Activated B cell treated with CpG ODN at 0.5 μM for 24 hours (primary cell): ENCODE measurements around the gene SETD1B. TPM values are rescaled to one million over a fixed set of nuclear protein-coding genes. Genes with fewer than 3 reads are reported as not detected.

ENCODE experiments used
- ATAC-seq: fragments of 200-7000 bp; cut with Tn5 transposase; one replicate; pipeline ENCODE4 v1.10.0; 2021; ENCODE audit warnings: low read depth, mild to moderate bottlenecking, moderate library complexity
- CTCF ChIA-PET: fragments of 350-600 bp; sonication (Branson Sonifier 250); formaldehyde crosslinking; loops from one replicate; lab custom pipeline; 2021; ENCODE audit warnings: antibody characterized with exemption; lab: Charles Lee
- POLR2A ChIA-PET: fragments of 350-600 bp; sonication (Branson Sonifier 250); formaldehyde crosslinking; loops from one replicate; lab custom pipeline; 2021; ENCODE audit warnings: antibody characterized with exemption; lab: Charles Lee
- DNase-seq: peaks from one replicate; pipeline ENCODE4 v3.0.0; 2022
- H3K27ac Mint-ChIP-seq: one replicate; pipeline ENCODE4 v1.8.0; 2020; ENCODE audit warnings: mixed read lengths
- H3K27me3 Mint-ChIP-seq: one replicate; pipeline ENCODE4 v1.8.0; 2021; ENCODE audit warnings: mixed read lengths
- H3K36me3 Mint-ChIP-seq: one replicate; pipeline ENCODE4 v1.8.0; 2021; ENCODE audit warnings: low read depth, mixed read lengths
- H3K4me1 Mint-ChIP-seq: one replicate; pipeline ENCODE4 v1.8.0; 2021; ENCODE audit warnings: mixed read lengths
- H3K4me3 Mint-ChIP-seq: one replicate; pipeline ENCODE4 v1.8.0; 2020; ENCODE audit warnings: mild to moderate bottlenecking, mixed read lengths
- H3K9me3 Mint-ChIP-seq: one replicate; pipeline ENCODE4 v1.8.0; 2020; ENCODE audit warnings: mixed read lengths
- intact Hi-C: fragments of 100-400 bp; cut with micrococcal nuclease; formaldehyde crosslinking; loops from one replicate; pipeline ENCODE4 v1.15.1; 2024
- total RNA-seq: library from RNA; stranded (reverse); gene quantifications from 2 replicates; pipeline ENCODE4 v1.2.3, GENCODE V29; 2022
- TF ChIP-seq, protein P1 (sequence below): fragments of 200-600 bp; IDR thresholded peaks from one replicate; pipeline ENCODE4 v1.8.0; 2022; ENCODE audit warnings: antibody characterized with exemption, mild to moderate bottlenecking

Gene SETD1B
- total RNA-seq, 1 donor from 2014 or later = 40.3 TPM

DNA sequence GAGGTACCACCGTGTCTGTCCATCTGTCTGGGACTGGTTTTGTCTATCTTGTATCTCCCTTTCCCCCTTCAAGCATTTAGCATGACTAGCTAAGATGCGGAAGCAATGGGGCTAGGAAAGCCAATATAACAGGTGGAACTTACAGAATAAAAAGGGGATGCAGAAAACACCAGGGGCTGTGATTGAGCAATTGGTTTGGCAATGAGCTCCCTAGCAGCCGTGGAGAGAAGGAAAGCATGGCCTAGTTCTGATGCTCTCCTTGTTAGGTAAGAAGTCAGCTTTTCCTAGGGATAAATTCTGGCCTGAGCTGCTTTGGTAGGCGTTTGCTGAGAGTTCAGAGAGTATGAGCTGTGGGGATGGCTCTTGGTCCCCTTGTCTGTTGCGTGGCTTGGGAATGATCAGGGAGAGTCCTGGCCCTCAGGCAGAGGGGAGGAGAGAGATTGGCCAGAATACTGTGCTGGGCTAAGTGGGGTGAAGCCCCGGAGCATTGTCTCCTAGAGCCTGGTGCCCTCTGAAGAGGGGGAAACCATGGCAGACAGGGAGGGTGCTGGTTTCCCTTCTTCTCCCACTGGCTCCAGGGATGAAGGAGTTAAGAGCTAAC is 7.1 kb downstream of the SETD1B start:
- peaks cover 60% of the 10 kb centered on the region for H3K4me1 Mint-ChIP-seq
- H3K9me3 Mint-ChIP-seq = no peaks in the 10 kb centered on the region
- ChIA-PET CTCF (interaction anchor here (0.9 to 14.3 kb wide), 15 partner anchors 9 to 349 kb away, joined by 3 to 635 read pairs (median 6); partner anchors contain the start of genes PSMD9 and RHOF), POLR2A (interaction anchor here (0.6 to 29.6 kb wide), 7 partner anchors 23 to 274 kb away, joined by 3 to 1155 read pairs (median 4); partner anchors contain the start of genes PSMD9, RHOF and SETD1B)
- DNase-seq = no peak
- peak overlapping the region; percentile 74 for H3K4me3 Mint-ChIP-seq
- no peak for ATAC-seq
- no peaks in the 10 kb centered on the region for H3K27me3 Mint-ChIP-seq
- TF ChIP-seq, protein P1, sequence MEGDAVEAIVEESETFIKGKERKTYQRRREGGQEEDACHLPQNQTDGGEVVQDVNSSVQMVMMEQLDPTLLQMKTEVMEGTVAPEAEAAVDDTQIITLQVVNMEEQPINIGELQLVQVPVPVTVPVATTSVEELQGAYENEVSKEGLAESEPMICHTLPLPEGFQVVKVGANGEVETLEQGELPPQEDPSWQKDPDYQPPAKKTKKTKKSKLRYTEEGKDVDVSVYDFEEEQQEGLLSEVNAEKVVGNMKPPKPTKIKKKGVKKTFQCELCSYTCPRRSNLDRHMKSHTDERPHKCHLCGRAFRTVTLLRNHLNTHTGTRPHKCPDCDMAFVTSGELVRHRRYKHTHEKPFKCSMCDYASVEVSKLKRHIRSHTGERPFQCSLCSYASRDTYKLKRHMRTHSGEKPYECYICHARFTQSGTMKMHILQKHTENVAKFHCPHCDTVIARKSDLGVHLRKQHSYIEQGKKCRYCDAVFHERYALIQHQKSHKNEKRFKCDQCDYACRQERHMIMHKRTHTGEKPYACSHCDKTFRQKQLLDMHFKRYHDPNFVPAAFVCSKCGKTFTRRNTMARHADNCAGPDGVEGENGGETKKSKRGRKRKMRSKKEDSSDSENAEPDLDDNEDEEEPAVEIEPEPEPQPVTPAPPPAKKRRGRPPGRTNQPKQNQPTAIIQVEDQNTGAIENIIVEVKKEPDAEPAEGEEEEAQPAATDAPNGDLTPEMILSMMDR = no peak
- peaks cover 65% of the 10 kb centered on the region for H3K36me3 Mint-ChIP-seq
- intact Hi-C loops = loop anchor here (1.0 kb wide), 2 partner anchors 12 to 114 kb away; no protein-coding TSS in a partner anchor
- peak overlapping the region; percentile 65 for H3K27ac Mint-ChIP-seq

DNA sequence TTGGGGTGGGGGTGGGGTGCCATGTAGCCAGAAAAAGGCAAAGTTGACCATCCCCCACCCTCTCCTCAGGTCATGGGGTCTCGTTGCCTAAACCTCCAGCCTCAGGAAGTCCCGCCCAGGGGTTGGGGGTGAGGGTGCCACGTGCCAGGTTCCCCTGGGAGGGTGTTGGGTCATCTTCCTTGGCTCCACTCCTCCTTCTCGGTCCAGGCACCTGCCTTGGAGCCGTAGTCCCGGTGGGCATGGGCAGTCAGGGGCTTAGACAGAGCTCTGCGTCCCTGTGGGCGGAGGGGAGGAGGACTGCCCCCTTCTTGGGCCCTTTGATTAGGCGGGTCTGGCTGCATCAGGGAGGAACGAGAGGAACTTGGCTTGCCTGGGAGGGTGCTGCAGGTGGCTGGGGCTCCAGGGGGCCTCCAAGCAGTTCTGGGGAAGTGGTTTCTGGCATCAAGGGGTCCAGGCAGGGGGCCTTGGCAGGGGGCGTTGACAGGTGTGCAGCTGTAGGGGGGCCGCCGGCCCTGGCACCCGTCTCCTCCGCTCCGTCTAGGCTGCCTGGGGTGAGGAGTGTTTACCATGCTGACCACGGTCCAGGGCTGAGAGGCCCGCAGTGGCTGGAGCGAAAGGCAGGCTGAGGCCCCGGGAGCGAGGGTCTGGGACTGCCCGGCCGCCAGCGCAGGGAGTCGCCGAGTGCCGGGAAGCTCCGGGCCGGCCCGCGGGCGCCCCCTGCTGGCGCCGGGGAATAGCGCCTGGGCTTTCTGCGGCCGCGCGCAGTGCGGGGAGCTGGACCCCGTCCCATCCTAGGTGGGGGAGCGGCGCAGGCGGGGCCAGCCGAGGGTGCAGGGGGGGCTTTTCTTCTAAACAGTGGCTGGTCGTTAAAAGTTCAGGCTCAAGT is 7.9 kb downstream of the SETD1B start:
- TF ChIP-seq, protein P1 = peak; percentile 100
- ChIA-PET POLR2A (interaction anchor here (0.5 to 29.6 kb wide), 10 partner anchors 23 to 275 kb away, joined by 3 to 1155 read pairs (median 4); partner anchors contain the start of genes PSMD9, RHOF and SETD1B), CTCF (interaction anchor here (0.9 to 14.3 kb wide), 20 partner anchors 8 to 350 kb away, joined by 3 to 635 read pairs (median 6); partner anchors contain the start of genes PSMD9, RHOF and SETD1B)
- DNase-seq (peak; percentile 81), ATAC-seq (peak; percentile 83)
- Mint-ChIP-seq H3K4me1 (peaks cover 54% of the 10 kb centered on the region), H3K27me3 (no peaks in the 10 kb centered on the region), H3K9me3 (no peaks in the 10 kb centered on the region), H3K4me3 (peak overlapping the region; percentile 74), H3K27ac (peak overlapping the region; percentile 18), H3K36me3 (peaks cover 66% of the 10 kb centered on the region)
- intact Hi-C loops = loop anchor here (1.0 kb wide), 5 partner anchors 8 to 114 kb away; no protein-coding TSS in a partner anchor

DNA sequence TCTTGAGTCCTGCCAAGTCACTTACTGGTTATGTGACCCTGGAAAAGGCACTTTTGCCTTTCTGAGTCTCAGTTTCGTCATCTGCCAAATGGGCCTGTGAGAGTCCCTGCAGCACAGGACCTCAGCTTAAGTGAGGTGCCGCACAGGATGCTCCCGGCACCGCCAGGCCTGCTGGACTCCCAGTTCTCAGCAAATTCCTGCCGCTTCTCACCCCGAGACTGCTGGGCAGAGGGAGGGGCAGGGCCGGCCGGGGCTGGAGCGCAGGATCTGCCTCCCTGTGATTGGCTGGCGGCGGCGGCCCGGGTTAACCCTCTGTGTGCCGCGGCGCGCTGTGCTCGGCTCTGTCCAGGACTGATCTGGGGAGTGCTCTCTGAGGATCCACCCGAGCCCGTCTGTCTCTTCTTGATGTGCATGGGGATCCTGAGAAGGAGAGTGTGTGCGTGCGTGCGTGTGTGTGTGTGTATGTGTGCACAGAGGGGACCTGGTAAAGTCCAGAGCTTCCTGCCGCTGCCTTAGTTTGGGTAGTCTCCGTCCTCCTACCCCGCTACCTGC is 8.6 kb downstream of the SETD1B start:
- TF ChIP-seq, protein P1 = no peak
- H3K36me3 Mint-ChIP-seq = peaks cover 71% of the 10 kb centered on the region
- intact Hi-C loops = loop anchor here (1.0 kb wide), 3 partner anchors 9 to 36 kb away; no protein-coding TSS in a partner anchor
- ChIA-PET CTCF (interaction anchor here (0.9 to 14.3 kb wide), 18 partner anchors 8 to 260 kb away, joined by 3 to 635 read pairs (median 6); partner anchors contain the start of genes PSMD9, RHOF and SETD1B), POLR2A (interaction anchor here (0.9 to 29.6 kb wide), 5 partner anchors 22 to 253 kb away, joined by 3 to 1155 read pairs (median 4); partner anchors contain the start of genes RHOF and SETD1B)
- peak overlapping the region; percentile 7 for H3K27ac Mint-ChIP-seq
- H3K27me3 Mint-ChIP-seq = no peaks in the 10 kb centered on the region
- H3K4me1 Mint-ChIP-seq = peaks cover 47% of the 10 kb centered on the region
- DNase-seq = no peak
- ATAC-seq = peak; percentile 36
- no peaks in the 10 kb centered on the region for H3K9me3 Mint-ChIP-seq
- H3K4me3 Mint-ChIP-seq = peak overlapping the region; percentile 74

DNA sequence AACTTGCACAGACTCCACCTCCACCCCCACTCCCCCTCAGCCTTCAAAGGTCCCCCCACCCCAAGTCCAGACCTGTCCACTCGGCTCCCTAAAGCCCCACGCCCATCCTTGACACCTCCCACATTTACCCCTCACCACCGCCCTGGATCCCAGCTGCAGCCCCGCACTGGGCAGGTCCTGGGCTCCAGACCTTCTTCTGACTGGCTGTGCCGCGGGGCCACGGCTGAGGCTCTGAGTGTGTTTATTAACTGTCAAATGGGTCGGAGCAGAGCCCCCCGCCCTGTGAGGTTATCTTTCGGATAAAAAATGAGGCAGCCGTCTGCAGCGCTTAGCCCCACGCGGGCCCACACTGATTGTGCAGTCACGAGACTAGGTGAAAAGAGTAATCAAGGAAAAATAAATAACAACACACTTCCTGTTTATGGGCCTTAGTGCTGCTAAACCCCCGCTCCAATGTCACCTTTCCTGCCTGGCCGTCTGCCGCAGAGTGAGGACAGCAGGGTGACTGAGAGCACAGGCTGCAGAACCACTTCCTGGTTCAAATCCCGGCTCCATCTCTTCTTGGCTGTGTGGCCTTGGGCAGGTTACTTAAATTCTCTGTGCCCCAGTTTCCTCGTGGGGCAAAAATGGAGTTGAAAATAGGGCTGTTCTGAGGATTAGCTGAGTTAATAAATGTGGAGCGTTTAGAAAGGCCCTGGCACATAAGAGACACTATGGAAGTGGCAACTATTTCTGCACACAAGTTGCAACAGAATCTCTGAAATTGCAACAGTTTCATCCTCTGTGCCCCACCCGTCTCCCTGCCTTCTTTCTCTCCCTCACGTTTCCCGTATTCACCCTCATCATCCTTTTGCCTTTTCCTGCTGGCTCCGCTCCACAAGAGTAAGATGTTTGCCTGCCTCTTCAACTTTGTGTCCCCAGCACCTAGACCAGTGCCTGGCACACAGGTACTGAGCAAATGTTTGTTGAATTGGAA is 9.4 kb downstream of the SETD1B start:
- TF ChIP-seq, protein P1 = no peak
- peaks cover 75% of the 10 kb centered on the region for H3K36me3 Mint-ChIP-seq
- intact Hi-C loops = loop anchor here (1.0 kb wide), 3 partner anchors 10 to 37 kb away; no protein-coding TSS in a partner anchor
- H3K27me3 Mint-ChIP-seq = no peaks in the 10 kb centered on the region
- H3K4me1 Mint-ChIP-seq = peaks cover 39% of the 10 kb centered on the region
- DNase-seq (no peak), ATAC-seq (no peak)
- CTCF ChIA-PET = interaction anchor here (1.3 to 14.3 kb wide), 5 partner anchors 11 to 113 kb away, joined by 8 to 635 read pairs (median 27); partner anchors contain the start of gene RHOF
- H3K9me3 Mint-ChIP-seq = no peaks in the 10 kb centered on the region
- peak overlapping the region; percentile 28 for H3K4me3 Mint-ChIP-seq
- peak overlapping the region; percentile 7 for H3K27ac Mint-ChIP-seq
- POLR2A ChIA-PET = interaction anchor here (1.3 to 29.6 kb wide), 2 partner anchors 21 to 25 kb away, joined by 3 to 1155 read pairs; partner anchors contain the start of genes RHOF and SETD1B
